ENCODE results near the gene CDK19. TPM values are rescaled to one million over a fixed set of nuclear protein-coding genes. Genes with fewer than 3 reads are reported as not detected.
A peak's percentile ranks its signal among the peaks of the same experiment; 100 is the strongest.

Gene CDK19
- total and polyA plus RNA-seq, 2 experiments from 2014 or later = 5.6 to 11.1 TPM

GRCh38 chr6:110781522-110782214 is 33.6 kb downstream of the CDK19 start:
- Histone ChIP-seq H3K36me3 (no peaks in the 10 kb centered on the region), H3K4me1 (ENCODE audit: low read depth) (peaks cover 8% of the 10 kb centered on the region), H3K9me3 (ENCODE audit: low read depth) (no peaks in the 10 kb centered on the region), H3K27ac (peak overlapping the region; percentile 19), H3K4me3 (no peak overlapping the region), H3K27me3 (no peaks in the 10 kb centered on the region)
- TF ChIP-seq, protein P1, sequence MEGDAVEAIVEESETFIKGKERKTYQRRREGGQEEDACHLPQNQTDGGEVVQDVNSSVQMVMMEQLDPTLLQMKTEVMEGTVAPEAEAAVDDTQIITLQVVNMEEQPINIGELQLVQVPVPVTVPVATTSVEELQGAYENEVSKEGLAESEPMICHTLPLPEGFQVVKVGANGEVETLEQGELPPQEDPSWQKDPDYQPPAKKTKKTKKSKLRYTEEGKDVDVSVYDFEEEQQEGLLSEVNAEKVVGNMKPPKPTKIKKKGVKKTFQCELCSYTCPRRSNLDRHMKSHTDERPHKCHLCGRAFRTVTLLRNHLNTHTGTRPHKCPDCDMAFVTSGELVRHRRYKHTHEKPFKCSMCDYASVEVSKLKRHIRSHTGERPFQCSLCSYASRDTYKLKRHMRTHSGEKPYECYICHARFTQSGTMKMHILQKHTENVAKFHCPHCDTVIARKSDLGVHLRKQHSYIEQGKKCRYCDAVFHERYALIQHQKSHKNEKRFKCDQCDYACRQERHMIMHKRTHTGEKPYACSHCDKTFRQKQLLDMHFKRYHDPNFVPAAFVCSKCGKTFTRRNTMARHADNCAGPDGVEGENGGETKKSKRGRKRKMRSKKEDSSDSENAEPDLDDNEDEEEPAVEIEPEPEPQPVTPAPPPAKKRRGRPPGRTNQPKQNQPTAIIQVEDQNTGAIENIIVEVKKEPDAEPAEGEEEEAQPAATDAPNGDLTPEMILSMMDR (IDR thresholded peaks at IDR 0.05; ENCODE audit: low read depth, low read length) = no peak
- no peak for DNase-seq (ENCODE audit: low read depth in 1 of 2, low spot score in 1 of 2)

DNA sequence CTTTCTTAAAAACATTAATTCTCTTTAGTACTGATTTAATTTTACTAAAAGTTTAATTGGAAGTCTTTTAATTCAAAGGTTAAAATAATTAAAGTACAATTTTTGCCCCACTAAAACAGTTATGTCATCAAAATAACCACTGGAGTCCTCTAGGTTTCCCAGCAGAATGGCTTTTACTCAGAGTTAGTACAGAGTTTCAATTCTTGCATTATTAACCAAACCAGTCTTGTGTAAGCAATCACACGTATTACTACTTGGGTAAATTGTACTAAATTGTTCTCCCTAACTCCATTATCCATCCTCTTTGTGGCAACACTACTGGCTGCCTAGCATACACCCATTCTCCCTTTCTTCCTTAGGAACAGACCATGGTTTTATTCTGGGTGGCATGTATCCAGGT is 36.9 kb downstream of the CDK19 start:
- Histone ChIP-seq H3K4me1 (ENCODE audit: low read depth) (peaks cover 8% of the 10 kb centered on the region), H3K36me3 (no peaks in the 10 kb centered on the region), H3K9me3 (ENCODE audit: low read depth) (no peaks in the 10 kb centered on the region), H3K27ac (no peak overlapping the region), H3K27me3 (no peaks in the 10 kb centered on the region), H3K4me3 (no peak overlapping the region)
- no peak for DNase-seq (ENCODE audit: low read depth in 1 of 2, low spot score in 1 of 2)
- TF ChIP-seq, protein P1 (IDR thresholded peaks at IDR 0.05; ENCODE audit: low read depth, low read length) = no peak

DNA sequence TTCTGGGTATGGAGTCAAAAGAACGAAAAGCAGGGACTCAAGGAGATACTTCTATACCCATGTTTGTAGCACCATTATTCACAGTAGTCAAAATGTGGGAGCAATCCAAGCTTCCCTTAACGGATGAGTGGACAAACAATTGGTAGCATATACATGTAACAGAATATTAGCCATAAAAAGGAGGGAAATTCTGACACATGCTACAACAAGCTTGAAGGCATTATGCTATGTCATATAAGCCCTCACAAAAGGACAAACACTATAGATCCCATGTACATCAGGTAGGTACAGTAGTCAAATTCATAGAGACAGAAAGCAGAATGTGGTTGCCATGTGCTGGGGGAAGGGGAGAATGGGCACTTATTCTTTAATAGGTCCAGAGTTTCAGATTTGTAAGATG is 37.6 kb downstream of the CDK19 start:
- Histone ChIP-seq H3K27me3 (no peaks in the 10 kb centered on the region), H3K4me3 (no peak overlapping the region), H3K27ac (no peak overlapping the region), H3K4me1 (ENCODE audit: low read depth) (peaks cover 8% of the 10 kb centered on the region), H3K9me3 (ENCODE audit: low read depth) (no peaks in the 10 kb centered on the region), H3K36me3 (no peaks in the 10 kb centered on the region)
- no peak for DNase-seq (ENCODE audit: low read depth in 1 of 2, low spot score in 1 of 2)
- TF ChIP-seq, protein P1 (IDR thresholded peaks at IDR 0.05; ENCODE audit: low read depth, low read length) = no peak

DNA sequence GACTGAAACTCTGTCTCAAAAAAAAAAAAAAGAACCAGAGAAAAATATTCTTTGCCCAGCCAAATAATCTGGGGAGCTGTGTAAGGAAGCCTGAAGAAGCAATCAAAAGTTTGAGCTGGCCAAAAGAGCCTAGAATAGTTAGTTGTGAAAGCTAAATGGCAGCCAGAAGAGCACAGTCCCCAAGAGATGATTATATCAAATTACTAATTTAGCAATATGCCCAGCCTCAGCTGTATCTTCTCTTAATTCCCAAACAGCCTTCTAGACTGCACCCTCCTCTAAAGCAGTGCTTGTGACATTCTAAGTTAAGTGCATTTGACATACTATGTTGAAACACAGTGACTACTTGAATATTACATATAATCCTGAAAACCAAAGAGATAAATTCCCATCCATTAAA is 38.9 kb downstream of the CDK19 start:
- H3K9me3 ChIP-seq (ENCODE audit: low read depth) = no peaks in the 10 kb centered on the region
- TF ChIP-seq, protein P1 (IDR thresholded peaks at IDR 0.05; ENCODE audit: low read depth, low read length) = no peak
- no peak overlapping the region for H3K4me3 ChIP-seq
- no peaks in the 10 kb centered on the region for H3K36me3 ChIP-seq
- H3K4me1 ChIP-seq (ENCODE audit: low read depth) = no peaks in the 10 kb centered on the region
- H3K27me3 ChIP-seq = no peaks in the 10 kb centered on the region
- no peak for DNase-seq (ENCODE audit: low read depth in 1 of 2, low spot score in 1 of 2)
- H3K27ac ChIP-seq = no peak overlapping the region

DNA sequence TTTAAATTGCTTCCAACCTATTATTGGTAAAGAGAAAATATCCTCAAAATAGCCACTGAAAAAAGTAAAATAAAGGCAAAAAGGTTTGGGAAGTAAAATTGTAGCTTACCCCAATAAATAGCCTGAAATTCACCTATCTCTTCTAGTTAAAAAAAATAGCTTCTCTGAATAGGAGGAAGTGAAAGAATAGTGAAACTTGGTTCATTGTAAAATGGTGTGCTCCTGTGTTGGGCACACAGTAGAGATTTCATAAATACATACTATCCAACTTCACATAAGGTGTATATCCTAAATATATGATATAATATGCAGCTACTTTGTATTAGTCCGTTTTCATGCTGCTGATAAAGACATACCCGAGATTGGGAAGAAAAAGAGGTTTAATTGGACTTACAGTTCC is 45.3 kb downstream of the CDK19 start:
- Histone ChIP-seq H3K27ac (no peak overlapping the region), H3K36me3 (no peaks in the 10 kb centered on the region), H3K9me3 (ENCODE audit: low read depth) (no peaks in the 10 kb centered on the region), H3K4me1 (ENCODE audit: low read depth) (no peaks in the 10 kb centered on the region), H3K4me3 (no peak overlapping the region), H3K27me3 (no peaks in the 10 kb centered on the region)
- DNase-seq (ENCODE audit: low read depth in 1 of 2, low spot score in 1 of 2) = no peak
- TF ChIP-seq, protein P1 (IDR thresholded peaks at IDR 0.05; ENCODE audit: low read depth, low read length) = no peak

All from cardiac muscle cell (in vitro differentiated cells and primary cell).